Left lobe of liver (tissue), 2 donors: Measurements from ENCODE around the gene HOXB4. TPM values are rescaled to one million over a fixed set of nuclear protein-coding genes. Genes with fewer than 3 reads are reported as not detected.
A peak's percentile ranks its signal among the peaks of the same experiment; 100 is the strongest.

Experiments used
- ATAC-seq: fragments of 200-7000 bp; cut with Tn5 transposase; one replicate; pipeline ENCODE4 v1.9.1; 2020; ENCODE audit warnings: mild to moderate bottlenecking, moderate library complexity
- DNase-seq: peaks from one replicate; pipeline ENCODE4 v3.0.0-alpha.2; 2020; ENCODE audit warnings: low spot score
- total RNA-seq: library from RNA; stranded (reverse); gene quantifications from one replicate; pipeline ENCODE4 v1.2.1, GENCODE V29; 2021
- donor health status: DM: no; HTN: no; CAD: no; lungs with moderate emphysema.
- donor health status: DM: no; HTN: yes; CAD: no.

The HOXB4 gene
- total RNA-seq, result 1.1 TPM

GRCh38 chr17:48577946-48578615 is at the start of gene HOXB4:
Gene HOXB4 (minus strand): TSS chr17:48578350. CDS start chr17:48578319, 31 bp downstream.
- peak; percentile 55 for ATAC-seq
- DNase-seq, result peak; percentile 65

GRCh38 chr17:48627118-48627597 is 49.0 kb upstream of the HOXB4 start:
- ATAC-seq (no peak), DNase-seq (no peak)

- ATAC-seq, result no peak
- DNase-seq, result no peak
Measured at GRCh38 chr17:48626245-48627117, 48.3 kb upstream of the HOXB4 start, which contains the start of gene HOXB9. Gene HOXB9 (minus strand): TSS chr17:48626358. CDS start chr17:48626269, 89 bp downstream.

- DNase-seq, result no peak
Measured at GRCh38 chr17:48625495-48626244, 47.5 kb upstream of the HOXB4 start.

GRCh38 chr17:48624544-48625494 is 46.7 kb upstream of the HOXB4 start:
- DNase-seq, result no peak
- peak; percentile 73 for ATAC-seq

More at GRCh38 chr17:48625495-48626244, 47.5 kb upstream of the HOXB4 start:
- peak; percentile 74 for ATAC-seq

GRCh38 chr17:48624118-48624517 is 46.0 kb upstream of the HOXB4 start:
- no peak for DNase-seq
- ATAC-seq, result no peak

GRCh38 chr17:48623583-48623982 is 45.4 kb upstream of the HOXB4 start:
- DNase-seq, result no peak
- ATAC-seq, result no peak

GRCh38 chr17:48622857-48623256 is 44.7 kb upstream of the HOXB4 start:
- ATAC-seq (no peak), DNase-seq (no peak)

- DNase-seq (no peak), ATAC-seq (no peak)
Measured at GRCh38 chr17:48621410-48622392, 43.6 kb upstream of the HOXB4 start.

GRCh38 chr17:48620461-48621139 is 42.5 kb upstream of the HOXB4 start:
- DNase-seq (no peak), ATAC-seq (no peak)

- ATAC-seq (no peak), DNase-seq (no peak)
Measured at GRCh38 chr17:48619826-48620449, 41.8 kb upstream of the HOXB4 start.

- ATAC-seq (peak; percentile 99), DNase-seq (peak; percentile 83)
Measured at GRCh38 chr17:48618256-48618896, 40.2 kb upstream of the HOXB4 start.

GRCh38 chr17:48617471-48618255 is 39.5 kb upstream of the HOXB4 start:
- ATAC-seq (no peak), DNase-seq (no peak)

GRCh38 chr17:48616717-48617470 is 38.7 kb upstream of the HOXB4 start:
- DNase-seq (no peak), ATAC-seq (no peak)

- DNase-seq, result no peak
Measured at GRCh38 chr17:48615963-48616716, 38.0 kb upstream of the HOXB4 start.

More at GRCh38 chr17:48615963-48616716, 38.0 kb upstream of the HOXB4 start:
- no peak for ATAC-seq
